ENCODE data around the gene VAPB. TPM values are rescaled to one million over a fixed set of nuclear protein-coding genes. Genes with fewer than 3 reads are reported as not detected.

The VAPB gene
- total RNA-seq, 2 donors from 2014 or later, result 20.2 to 21.8 TPM

GRCh38 chr20:58434326-58434725 is 45.3 kb downstream of the VAPB start:
- Histone ChIP-seq H3K4me3 (no peak overlapping the region), H3K27me3 (no peaks in the 10 kb centered on the region), H3K27ac (no peak overlapping the region), H3K9me3 (no peaks in the 10 kb centered on the region), H3K4me1 (peaks cover 0 to 31% of the 10 kb centered on the region in 2 donors), H3K36me3 (peaks cover 5% of the 10 kb centered on the region)
- no peak for DNase-seq (ENCODE audit: low spot score)
- TF ChIP-seq CTCF (IDR thresholded peaks at IDR 0.05), result no peak

- TF ChIP-seq CTCF (IDR thresholded peaks at IDR 0.05), result no peak
- Histone ChIP-seq H3K27ac (no peak overlapping the region), H3K4me1 (peaks cover 0 to 40% of the 10 kb centered on the region in 2 donors), H3K9me3 (no peaks in the 10 kb centered on the region), H3K27me3 (no peaks in the 10 kb centered on the region), H3K36me3 (peaks cover 5% of the 10 kb centered on the region), H3K4me3 (no peak overlapping the region)
- DNase-seq (ENCODE audit: low spot score), result no peak
These were observed 46.2 kb downstream of the VAPB start for GRCh38 chr20:58435237-58435636.

DNA sequence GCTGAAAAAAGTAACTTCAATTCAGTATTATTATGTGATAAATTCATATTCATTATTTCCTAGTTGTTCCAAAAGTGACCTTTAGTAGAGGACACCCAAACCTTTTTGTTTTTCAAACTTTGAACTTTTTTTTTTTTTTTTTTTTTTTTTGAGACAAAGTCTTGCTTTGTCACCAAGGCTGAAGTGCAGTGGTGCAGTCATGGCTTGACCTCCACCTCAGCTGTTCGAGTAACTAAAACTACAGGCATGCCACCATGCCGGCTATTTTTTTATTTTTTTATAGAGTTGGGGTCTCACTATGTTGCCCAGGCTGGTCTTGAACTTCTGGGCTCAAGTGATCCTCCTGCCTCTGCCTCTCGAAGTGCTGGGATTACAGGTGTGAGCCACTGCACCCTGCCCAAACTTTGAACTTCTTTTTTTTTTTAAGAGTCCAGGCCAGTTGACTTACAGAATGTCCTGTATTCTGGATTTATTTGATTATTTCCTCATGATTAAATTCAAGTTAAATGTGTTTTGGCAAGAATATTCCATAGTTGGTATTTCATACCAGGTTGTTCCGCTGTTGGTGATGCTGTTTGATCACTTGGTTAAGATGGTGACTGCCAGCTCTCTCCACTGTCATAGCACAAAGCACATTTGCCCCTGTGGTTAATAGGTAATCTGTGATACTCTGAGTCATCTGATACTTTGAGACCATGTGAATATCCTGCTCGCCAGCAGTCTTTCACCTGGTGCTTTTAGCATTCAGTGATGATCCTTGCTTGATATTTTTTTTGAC is 48.0 kb downstream of the VAPB start:
- no peaks in the 10 kb centered on the region for H3K9me3 ChIP-seq
- H3K27me3 ChIP-seq, result no peaks in the 10 kb centered on the region
- no peak for TF ChIP-seq CTCF (IDR thresholded peaks at IDR 0.05)
- peaks cover 8% of the 10 kb centered on the region for H3K36me3 ChIP-seq
- H3K4me3 ChIP-seq, result no peak overlapping the region
- H3K27ac ChIP-seq, result no peak overlapping the region
- peaks cover 0 to 34% of the 10 kb centered on the region in 2 donors for H3K4me1 ChIP-seq
- no peak for DNase-seq (ENCODE audit: low spot score)

GRCh38 chr20:58438970-58439808 is 50.2 kb downstream of the VAPB start:
- DNase-seq (ENCODE audit: low spot score), result no peak
- Histone ChIP-seq H3K9me3 (no peaks in the 10 kb centered on the region), H3K4me3 (no peak overlapping the region), H3K4me1 (peaks cover 0 to 16% of the 10 kb centered on the region in 2 donors), H3K27me3 (no peaks in the 10 kb centered on the region), H3K27ac (peak overlapping the region in 1 of 2 donors; percentile 50), H3K36me3 (peaks cover 21% of the 10 kb centered on the region)
- no peak for TF ChIP-seq CTCF (IDR thresholded peaks at IDR 0.05)

- Histone ChIP-seq H3K27me3 (no peaks in the 10 kb centered on the region), H3K4me3 (no peak overlapping the region), H3K27ac (peak overlapping the region in 1 of 2 donors; percentile 50), H3K9me3 (no peaks in the 10 kb centered on the region), H3K4me1 (peaks cover 0 to 16% of the 10 kb centered on the region in 2 donors), H3K36me3 (peaks cover 31% of the 10 kb centered on the region)
- no peak for TF ChIP-seq CTCF (IDR thresholded peaks at IDR 0.05)
- DNase-seq (ENCODE audit: low spot score), result no peak
These were observed 51.2 kb downstream of the VAPB start for GRCh38 chr20:58440021-58440767.

All from right atrium auricular region (tissue), 2 donors.